ENCODE results near the gene UGT8. TPM values are rescaled to one million over a fixed set of nuclear protein-coding genes. Genes with fewer than 3 reads are reported as not detected.

UGT8 gene
- total RNA-seq, 2 experiments from 2014 or later = 0.17 TPM; not detected in 1

GRCh38 chr4:114684462-114684861 is 85.9 kb downstream of the UGT8 start:
- DNase-seq (no peak), ATAC-seq (ENCODE audit: low read depth) (no peak)
- Mint-ChIP-seq H3K4me1 (no peaks in the 10 kb centered on the region), H3K36me3 (no peaks in the 10 kb centered on the region), H3K4me3 (no peak overlapping the region), H3K27ac (no peak overlapping the region), H3K9me3 (no peaks in the 10 kb centered on the region), H3K27me3 (peaks cover 21% of the 10 kb centered on the region)
- POLR2A ChIA-PET = no interaction called here

- Mint-ChIP-seq H3K9me3 (no peaks in the 10 kb centered on the region), H3K27me3 (peaks cover 20% of the 10 kb centered on the region), H3K4me1 (no peaks in the 10 kb centered on the region), H3K36me3 (no peaks in the 10 kb centered on the region), H3K27ac (no peak overlapping the region), H3K4me3 (no peak overlapping the region)
- POLR2A ChIA-PET = no interaction called here
- ATAC-seq (ENCODE audit: low read depth) = no peak
- no peak for DNase-seq
Observed at GRCh38 chr4:114688059-114688458, 89.5 kb downstream of the UGT8 start.

- DNase-seq = no peak
- no peak for ATAC-seq (ENCODE audit: low read depth)
- POLR2A ChIA-PET = no interaction called here
Observed at GRCh38 chr4:114690571-114690970, 92.0 kb downstream of the UGT8 start.

GRCh38 chr4:114691865-114692264 is 93.3 kb downstream of the UGT8 start:
- POLR2A ChIA-PET = no interaction called here
- H3K4me3 Mint-ChIP-seq = no peak overlapping the region
- H3K27me3 Mint-ChIP-seq = peaks cover 14% of the 10 kb centered on the region
- H3K36me3 Mint-ChIP-seq = no peaks in the 10 kb centered on the region
- H3K4me1 Mint-ChIP-seq = no peaks in the 10 kb centered on the region
- ATAC-seq (ENCODE audit: low read depth) (peak; percentile 45), DNase-seq (no peak)
- H3K27ac Mint-ChIP-seq = no peak overlapping the region
- no peaks in the 10 kb centered on the region for H3K9me3 Mint-ChIP-seq

More at GRCh38 chr4:114690571-114690970, 92.0 kb downstream of the UGT8 start:
- H3K9me3 Mint-ChIP-seq = no peaks in the 10 kb centered on the region
- no peak overlapping the region for H3K27ac Mint-ChIP-seq
- peaks cover 16% of the 10 kb centered on the region for H3K27me3 Mint-ChIP-seq
- no peaks in the 10 kb centered on the region for H3K4me1 Mint-ChIP-seq
- no peak overlapping the region for H3K4me3 Mint-ChIP-seq
- H3K36me3 Mint-ChIP-seq = no peaks in the 10 kb centered on the region

- no peak for ATAC-seq (ENCODE audit: low read depth)
- Mint-ChIP-seq H3K36me3 (no peaks in the 10 kb centered on the region), H3K9me3 (no peaks in the 10 kb centered on the region), H3K27me3 (peaks cover 10% of the 10 kb centered on the region), H3K4me3 (no peak overlapping the region), H3K27ac (no peak overlapping the region), H3K4me1 (no peaks in the 10 kb centered on the region)
- DNase-seq = no peak
- POLR2A ChIA-PET = no interaction called here
Observed at GRCh38 chr4:114692958-114693357, 94.4 kb downstream of the UGT8 start.

DNA sequence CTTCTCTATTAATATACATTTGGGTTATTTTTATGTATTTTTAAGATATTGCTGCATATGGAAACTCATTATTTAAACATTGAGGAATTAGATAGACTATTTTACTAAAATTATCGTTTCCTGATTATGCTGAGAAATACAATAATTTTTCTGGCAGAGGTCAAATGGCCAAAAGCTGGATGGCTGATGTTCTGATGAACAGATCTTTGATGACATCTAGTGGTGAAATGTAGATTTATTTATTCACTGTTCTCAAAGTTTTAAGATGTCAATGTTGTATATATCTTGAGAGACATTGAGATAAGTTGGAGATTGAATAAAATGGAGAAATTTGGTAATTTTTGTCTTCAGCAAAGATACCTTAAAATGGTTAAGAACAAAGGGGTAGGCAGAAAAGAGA is 96.2 kb downstream of the UGT8 start:
- no peak overlapping the region for H3K27ac Mint-ChIP-seq
- no peaks in the 10 kb centered on the region for H3K36me3 Mint-ChIP-seq
- no peaks in the 10 kb centered on the region for H3K4me1 Mint-ChIP-seq
- no peak for ATAC-seq (ENCODE audit: low read depth)
- no peak for DNase-seq
- H3K27me3 Mint-ChIP-seq = peaks cover 2% of the 10 kb centered on the region
- POLR2A ChIA-PET = no interaction called here
- H3K4me3 Mint-ChIP-seq = no peak overlapping the region
- H3K9me3 Mint-ChIP-seq = no peaks in the 10 kb centered on the region

DNA sequence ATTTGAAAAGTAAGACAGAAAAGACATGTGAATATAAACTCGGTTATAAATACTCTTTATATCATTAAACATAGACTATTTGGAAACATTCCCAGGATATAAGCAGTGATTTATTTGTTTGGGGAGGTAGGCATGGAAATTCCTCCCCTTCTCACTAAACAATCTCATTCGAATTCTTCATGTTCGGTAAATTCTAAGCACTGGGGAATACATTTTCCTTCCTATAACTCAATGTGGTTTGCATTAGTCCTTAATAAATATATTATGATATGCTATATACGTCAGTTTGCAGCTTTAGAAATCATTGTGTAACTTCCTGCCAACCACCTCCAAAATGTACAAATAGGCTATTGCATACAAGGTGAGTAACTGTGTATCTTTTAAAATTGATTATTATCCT is 99.6 kb downstream of the UGT8 start:
- no peaks in the 10 kb centered on the region for H3K36me3 Mint-ChIP-seq
- DNase-seq = no peak
- POLR2A ChIA-PET = no interaction called here
- no peaks in the 10 kb centered on the region for H3K9me3 Mint-ChIP-seq
- no peak overlapping the region for H3K4me3 Mint-ChIP-seq
- no peak for ATAC-seq (ENCODE audit: low read depth)
- no peaks in the 10 kb centered on the region for H3K27me3 Mint-ChIP-seq
- H3K4me1 Mint-ChIP-seq = no peaks in the 10 kb centered on the region
- no peak overlapping the region for H3K27ac Mint-ChIP-seq

GRCh38 chr4:114701491-114701890 is 102.9 kb downstream of the UGT8 start:
- H3K27me3 Mint-ChIP-seq = no peaks in the 10 kb centered on the region
- no peaks in the 10 kb centered on the region for H3K36me3 Mint-ChIP-seq
- DNase-seq (no peak), ATAC-seq (ENCODE audit: low read depth) (no peak)
- H3K27ac Mint-ChIP-seq = no peak overlapping the region
- no peaks in the 10 kb centered on the region for H3K4me1 Mint-ChIP-seq
- POLR2A ChIA-PET = no interaction called here
- no peaks in the 10 kb centered on the region for H3K9me3 Mint-ChIP-seq
- no peak overlapping the region for H3K4me3 Mint-ChIP-seq

DNA sequence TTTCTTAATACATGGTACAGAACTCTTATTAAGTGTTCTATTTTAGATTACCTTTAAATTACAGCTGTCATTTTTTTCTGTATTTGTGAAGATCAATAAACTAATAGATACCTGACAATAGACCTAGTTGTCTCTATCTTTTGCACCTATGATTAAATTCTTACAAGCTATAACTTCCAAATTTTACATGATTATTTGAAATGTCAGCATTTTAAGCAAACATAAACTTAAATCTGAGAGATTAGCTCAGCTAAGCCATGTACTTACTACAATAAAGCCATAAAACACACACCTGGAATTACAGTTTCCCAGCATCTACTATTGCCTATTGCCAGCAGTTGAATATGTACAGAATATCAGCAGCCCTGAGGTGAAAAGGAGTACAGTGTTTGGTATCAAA is 118.8 kb downstream of the UGT8 start:
- ATAC-seq (ENCODE audit: low read depth) (no peak), DNase-seq (no peak)
- no peaks in the 10 kb centered on the region for H3K4me1 Mint-ChIP-seq
- POLR2A ChIA-PET = no interaction called here
- no peaks in the 10 kb centered on the region for H3K9me3 Mint-ChIP-seq
- no peak overlapping the region for H3K27ac Mint-ChIP-seq
- no peaks in the 10 kb centered on the region for H3K36me3 Mint-ChIP-seq
- no peak overlapping the region for H3K4me3 Mint-ChIP-seq
- peaks cover 2% of the 10 kb centered on the region for H3K27me3 Mint-ChIP-seq

DNA sequence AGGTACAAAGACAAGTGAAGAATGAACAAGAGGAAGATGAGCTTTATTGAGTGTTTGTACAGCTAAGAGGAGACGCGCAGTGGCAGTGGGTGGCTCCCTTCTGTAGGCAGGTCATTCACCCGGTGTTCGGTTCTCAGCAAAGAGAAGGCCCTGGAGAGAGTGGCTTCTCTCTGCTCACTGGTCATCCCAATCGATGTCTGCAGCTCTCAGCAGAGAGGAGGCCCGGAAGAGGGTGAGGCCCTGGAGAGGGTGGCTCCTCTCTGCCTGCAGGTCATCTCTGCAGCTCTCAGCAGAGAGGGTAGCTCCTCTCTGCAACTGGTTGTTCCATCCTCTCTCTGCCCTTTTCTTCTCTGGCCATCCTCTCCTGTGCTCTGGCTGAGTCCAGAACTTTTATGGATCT is 126.5 kb downstream of the UGT8 start:
- H3K27ac Mint-ChIP-seq = no peak overlapping the region
- no peaks in the 10 kb centered on the region for H3K27me3 Mint-ChIP-seq
- no peak overlapping the region for H3K4me3 Mint-ChIP-seq
- DNase-seq (no peak), ATAC-seq (ENCODE audit: low read depth) (no peak)
- POLR2A ChIA-PET = no interaction called here
- no peaks in the 10 kb centered on the region for H3K4me1 Mint-ChIP-seq
- no peaks in the 10 kb centered on the region for H3K9me3 Mint-ChIP-seq
- no peaks in the 10 kb centered on the region for H3K36me3 Mint-ChIP-seq

DNA sequence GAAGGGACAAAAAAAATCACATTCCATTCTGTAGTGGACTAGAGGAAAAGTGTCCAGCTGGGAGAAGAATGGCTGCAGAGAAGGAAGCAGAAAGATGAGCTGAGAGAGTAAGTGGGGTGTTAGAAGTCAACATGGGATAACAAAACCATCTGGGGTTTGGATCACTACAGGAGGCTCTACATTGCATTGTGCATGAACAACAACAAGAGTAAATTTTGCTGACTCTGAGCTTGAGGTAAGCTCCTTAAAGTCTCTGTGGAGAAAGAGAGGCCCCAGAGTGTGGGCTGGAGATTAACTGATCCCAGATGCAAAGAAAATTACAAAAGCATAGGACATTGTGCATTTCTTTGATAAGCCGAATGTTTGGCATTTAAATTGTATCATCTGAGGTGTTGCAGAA is 128.9 kb downstream of the UGT8 start:
- Mint-ChIP-seq H3K4me3 (no peak overlapping the region), H3K27me3 (no peaks in the 10 kb centered on the region), H3K9me3 (no peaks in the 10 kb centered on the region), H3K36me3 (no peaks in the 10 kb centered on the region), H3K4me1 (no peaks in the 10 kb centered on the region), H3K27ac (no peak overlapping the region)
- ATAC-seq (ENCODE audit: low read depth) (no peak), DNase-seq (no peak)
- POLR2A ChIA-PET = no interaction called here

Small RNA genes lying within 50 kb of the gene (microRNA-seq; reads per million reads assigned to microRNA genes)
- not detected for gene MIR577

Data from activated naive CD8-positive, alpha-beta T cell treated with anti-CD3 and anti-CD28 coated beads, Interleukin-2, amount 10 ng/mL, durations not matched to agents 7 days and 5 days (primary cell).